SJCRH30 (cell line): Measurements from ENCODE around the gene SPPL2A. TPM values are rescaled to one million over a fixed set of nuclear protein-coding genes. Genes with fewer than 3 reads are reported as not detected.

Experiments used
- total RNA-seq: library from RNA; depleted of rRNA; stranded (reverse); fragments of >200 nt; shearing (Covaris generic); gene quantifications from 2 replicates; pipeline ENCODE4 v1.2.3, GENCODE V29; 2014; rRNA removed

SPPL2A gene
- total RNA-seq, 1 experiment from 2014 or later: 39.3 TPM

Other genes with a start within 250 kb of the SPPL2A start
- gene USP50, start 219.0 kb downstream of the SPPL2A start, total RNA-seq: not detected in 2 replicates
- gene TRPM7, start 78.9 kb downstream of the SPPL2A start, total RNA-seq: 31.5 and 39.3 TPM in 2 replicates
- 9.8 and 11.4 TPM in 2 replicates for gene AP4E1, start 143.0 kb upstream of the SPPL2A start, total RNA-seq